SJCRH30 (cell line): ENCODE data around the gene TMEM214. TPM values are rescaled to one million over a fixed set of nuclear protein-coding genes. Genes with fewer than 3 reads are reported as not detected.

Experiments used
- DNase-seq, 2 experiments: peaks; one replicate each; pipeline ENCODE4 v3.0.0-alpha.2; 2015 to 2020
- H3K27ac ChIP-seq: fragments of 250-450 bp; sonication (Bioruptor Pico); 2 replicates; pipeline ENCODE4 v1.5.1; 2020; ENCODE audit warnings: mild to moderate bottlenecking, moderate library complexity
- H3K27me3 ChIP-seq: fragments of 250-450 bp; sonication (Bioruptor Pico); 2 replicates; pipeline ENCODE4 v1.5.1; 2020; ENCODE audit warnings: mild to moderate bottlenecking, moderate library complexity
- H3K36me3 ChIP-seq: fragments of 250-450 bp; sonication (Bioruptor Pico); 2 replicates; pipeline ENCODE4 v1.5.1; 2020; ENCODE audit warnings: mild to moderate bottlenecking, moderate library complexity
- H3K4me1 ChIP-seq: fragments of 250-450 bp; sonication (Bioruptor Pico); 2 replicates; pipeline ENCODE4 v1.5.1; 2020; ENCODE audit warnings: mild to moderate bottlenecking, moderate library complexity
- H3K4me3 ChIP-seq: fragments of 250-450 bp; sonication (Bioruptor Pico); 2 replicates; pipeline ENCODE4 v1.5.1; 2020; ENCODE audit warnings: mild to moderate bottlenecking, moderate library complexity
- H3K9me3 ChIP-seq: fragments of 250-450 bp; sonication (Bioruptor Pico); replicated peaks from 2 replicates; pipeline ENCODE4 v1.5.1; 2020; ENCODE audit warnings: mild to moderate bottlenecking, moderate library complexity
- total RNA-seq: library from RNA; depleted of rRNA; stranded (reverse); fragments of >200 nt; shearing (Covaris generic); gene quantifications from 2 replicates; pipeline ENCODE4 v1.2.3, GENCODE V29; 2014

Gene TMEM214
- total RNA-seq, 1 experiment from 2014 or later: 45.2 TPM

DNA sequence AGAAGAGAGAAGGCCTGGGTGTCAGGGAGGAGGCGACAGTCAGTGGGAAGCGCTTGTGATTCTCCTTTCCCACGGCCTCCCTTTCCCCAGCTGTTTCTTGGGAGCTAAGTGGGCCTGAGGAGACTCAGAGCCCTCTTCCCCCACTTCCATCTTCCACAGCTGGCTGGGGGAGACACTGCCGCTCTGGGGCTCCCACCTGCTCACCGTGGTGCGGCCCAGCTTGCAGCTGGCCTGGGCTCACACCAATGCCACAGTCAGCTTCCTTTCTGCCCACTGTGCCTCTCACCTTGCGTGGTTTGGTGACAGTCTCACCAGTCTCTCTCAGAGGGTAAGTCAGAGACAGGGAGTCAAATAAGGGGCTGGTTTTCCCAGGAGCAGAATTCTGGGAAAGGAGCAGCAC, 7.1 kb downstream of the TMEM214 start:
- Histone ChIP-seq H3K4me3 (no peak overlapping the region), H3K27me3 (no peaks in the 10 kb centered on the region), H3K36me3 (peaks cover 71% of the 10 kb centered on the region), H3K27ac (no peak overlapping the region), H3K4me1 (no peaks in the 10 kb centered on the region), H3K9me3 (no peaks in the 10 kb centered on the region)
- no peak for DNase-seq

DNA sequence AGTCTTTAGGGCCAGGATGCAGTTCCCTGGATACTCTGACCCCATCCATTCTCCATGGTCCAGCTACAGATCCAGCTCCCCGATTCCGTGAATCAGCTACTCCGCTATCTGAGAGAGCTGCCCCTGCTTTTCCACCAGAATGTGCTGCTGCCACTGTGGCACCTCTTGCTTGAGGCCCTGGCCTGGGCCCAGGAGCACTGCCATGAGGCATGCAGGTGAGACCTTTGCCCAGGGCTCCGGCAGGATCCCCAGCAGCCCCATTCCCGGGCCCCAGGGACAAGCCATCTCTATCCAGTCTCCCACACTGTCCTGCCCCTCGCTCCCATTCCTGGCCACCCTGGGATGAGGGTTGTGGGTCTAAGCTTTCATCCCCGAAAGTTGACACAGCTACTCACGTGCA, 7.5 kb downstream of the TMEM214 start:
- no peak overlapping the region for H3K4me3 ChIP-seq
- peaks cover 67% of the 10 kb centered on the region for H3K36me3 ChIP-seq
- H3K4me1 ChIP-seq: no peaks in the 10 kb centered on the region
- no peak for DNase-seq
- no peaks in the 10 kb centered on the region for H3K9me3 ChIP-seq
- H3K27ac ChIP-seq: no peak overlapping the region
- H3K27me3 ChIP-seq: no peaks in the 10 kb centered on the region

DNA sequence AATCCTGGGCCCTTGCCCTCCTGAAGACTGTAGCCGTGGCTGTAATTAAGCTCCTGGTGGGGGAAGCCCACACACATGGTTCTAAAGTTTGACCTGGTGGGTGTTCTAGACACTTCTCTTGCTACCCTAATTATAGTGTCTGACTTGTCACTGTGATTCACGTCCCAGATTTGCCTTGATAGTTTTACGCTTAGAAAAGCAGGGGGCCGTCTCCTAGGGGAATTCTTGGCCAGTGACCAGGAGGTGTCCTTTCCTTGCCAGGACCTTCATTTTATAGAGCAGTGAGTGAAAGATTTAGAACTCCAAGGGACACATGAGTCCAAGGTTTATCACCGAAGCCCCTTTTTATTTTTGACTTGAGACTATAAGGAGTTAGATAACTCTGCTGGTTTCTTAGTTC, 9.0 kb downstream of the TMEM214 start:
- no peak overlapping the region for H3K27ac ChIP-seq
- no peak for DNase-seq
- no peaks in the 10 kb centered on the region for H3K4me1 ChIP-seq
- peaks cover 53% of the 10 kb centered on the region for H3K36me3 ChIP-seq
- H3K9me3 ChIP-seq: no peaks in the 10 kb centered on the region
- H3K4me3 ChIP-seq: no peak overlapping the region
- no peaks in the 10 kb centered on the region for H3K27me3 ChIP-seq

DNA sequence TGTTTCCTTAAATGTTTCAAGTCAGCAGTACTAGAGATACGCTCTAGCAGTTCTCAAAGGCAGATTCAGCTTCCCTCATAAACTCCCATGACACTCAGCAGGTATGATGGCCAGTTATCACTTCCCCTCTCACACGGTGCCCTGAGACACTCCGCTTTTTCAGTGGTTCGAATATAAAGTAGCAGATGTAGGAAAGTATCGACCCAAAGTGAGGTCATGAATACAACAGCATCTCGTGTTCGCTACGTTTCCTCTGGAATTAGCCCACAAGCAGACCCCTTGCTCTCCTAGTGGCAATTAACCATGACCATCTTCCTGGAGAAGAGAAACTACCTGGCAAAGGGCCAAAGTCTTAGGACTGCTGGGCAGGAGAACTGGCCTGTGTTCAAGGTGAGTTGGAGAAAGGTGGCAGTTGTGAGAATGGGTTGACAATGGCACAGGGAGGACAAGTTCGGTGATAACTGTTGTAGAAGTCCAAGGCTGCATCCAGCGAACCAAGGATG, 9.4 kb downstream of the TMEM214 start:
- H3K36me3 ChIP-seq: peaks cover 48% of the 10 kb centered on the region
- DNase-seq: peak in 1 of 2 experiments; percentile 39
- H3K4me3 ChIP-seq: no peak overlapping the region
- H3K4me1 ChIP-seq: no peaks in the 10 kb centered on the region
- H3K9me3 ChIP-seq: no peaks in the 10 kb centered on the region
- no peaks in the 10 kb centered on the region for H3K27me3 ChIP-seq
- no peak overlapping the region for H3K27ac ChIP-seq

DNA sequence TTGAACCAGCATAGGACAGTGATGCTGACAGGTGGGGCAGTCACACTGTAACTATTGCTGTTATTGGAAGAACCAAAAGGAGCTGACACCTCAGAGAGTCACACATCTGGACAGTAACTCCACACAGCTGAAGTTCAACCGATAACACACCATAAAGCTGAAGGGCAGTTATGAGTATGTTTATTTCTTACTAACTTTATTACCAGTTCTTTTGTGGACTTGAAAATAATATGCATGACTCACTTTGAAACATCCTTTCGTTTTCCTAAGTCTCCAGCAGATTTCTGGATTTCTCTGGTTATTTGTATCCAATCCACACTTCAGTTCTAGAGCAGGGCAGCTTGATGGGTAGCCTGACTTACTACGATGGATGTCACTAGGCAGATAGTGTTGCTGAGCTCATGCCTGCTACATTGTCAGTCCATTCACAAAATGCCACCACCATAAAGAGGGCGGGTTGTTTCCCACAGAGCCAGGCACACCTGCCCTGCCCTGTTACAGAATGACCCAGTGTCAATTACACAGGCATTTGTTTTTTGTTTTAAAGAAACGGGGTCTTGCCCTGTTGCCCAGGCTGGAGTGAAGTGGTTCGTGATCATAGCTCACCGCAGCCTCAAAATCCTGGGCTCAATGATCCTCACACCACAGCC, 10.3 kb downstream of the TMEM214 start:
- Histone ChIP-seq H3K27ac (no peak overlapping the region), H3K36me3 (peaks cover 39% of the 10 kb centered on the region), H3K27me3 (no peaks in the 10 kb centered on the region), H3K4me3 (no peak overlapping the region), H3K9me3 (no peaks in the 10 kb centered on the region), H3K4me1 (no peaks in the 10 kb centered on the region)
- no peak for DNase-seq

DNA sequence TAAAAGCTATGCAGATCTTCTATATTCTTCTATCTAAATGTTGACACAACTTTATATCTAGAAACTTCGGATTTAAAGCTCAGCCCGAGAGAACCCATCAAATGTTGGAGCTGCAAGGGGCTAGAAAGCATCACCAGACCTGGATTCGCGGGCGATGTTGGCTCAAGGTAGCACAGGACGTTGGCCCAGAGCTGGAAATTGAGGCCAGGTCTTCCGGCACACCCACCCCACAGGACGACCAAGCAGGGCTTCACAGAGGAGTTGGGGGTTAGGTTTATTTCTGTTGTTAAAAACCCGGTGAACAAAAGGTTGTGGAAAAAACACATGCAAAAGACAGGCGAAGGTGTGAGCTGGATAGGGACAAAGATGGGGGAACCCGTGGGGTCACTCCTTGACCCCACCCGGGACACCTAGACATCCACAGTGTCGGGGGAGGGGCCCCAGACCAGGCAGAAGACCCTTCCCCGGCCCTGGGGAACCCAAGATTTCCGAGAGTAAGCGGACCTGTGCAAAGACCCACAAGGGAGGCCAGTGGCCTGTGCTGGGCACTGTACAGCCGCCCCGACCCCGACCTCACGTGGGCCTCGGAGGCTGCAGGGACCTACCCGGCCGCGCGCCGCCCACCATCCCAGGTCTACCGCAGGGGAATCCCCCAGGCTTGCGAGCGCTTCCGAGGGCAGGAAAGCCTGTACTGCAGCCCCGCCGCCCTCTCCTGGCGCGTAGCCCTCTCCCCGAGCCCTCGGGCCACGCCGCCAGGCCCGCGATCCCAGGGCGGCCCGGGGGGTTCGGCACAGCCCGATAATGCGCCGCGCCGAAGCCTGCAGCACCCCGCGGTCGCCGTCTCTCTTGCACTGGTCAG, 16.9 kb downstream of the TMEM214 start:
- H3K4me3 ChIP-seq: peak overlapping the region; percentile 71
- no peaks in the 10 kb centered on the region for H3K9me3 ChIP-seq
- peak overlapping the region; percentile 9 for H3K27ac ChIP-seq
- H3K36me3 ChIP-seq: 0 out of 2 replicates have a peak, but pooled peaks cover 1% of the 10 kb centered on the region
- H3K27me3 ChIP-seq: no peaks in the 10 kb centered on the region
- H3K4me1 ChIP-seq: no peaks in the 10 kb centered on the region; the same call in 1 of the 2 replicates
- DNase-seq: peak; percentile 68 to 69

DNA sequence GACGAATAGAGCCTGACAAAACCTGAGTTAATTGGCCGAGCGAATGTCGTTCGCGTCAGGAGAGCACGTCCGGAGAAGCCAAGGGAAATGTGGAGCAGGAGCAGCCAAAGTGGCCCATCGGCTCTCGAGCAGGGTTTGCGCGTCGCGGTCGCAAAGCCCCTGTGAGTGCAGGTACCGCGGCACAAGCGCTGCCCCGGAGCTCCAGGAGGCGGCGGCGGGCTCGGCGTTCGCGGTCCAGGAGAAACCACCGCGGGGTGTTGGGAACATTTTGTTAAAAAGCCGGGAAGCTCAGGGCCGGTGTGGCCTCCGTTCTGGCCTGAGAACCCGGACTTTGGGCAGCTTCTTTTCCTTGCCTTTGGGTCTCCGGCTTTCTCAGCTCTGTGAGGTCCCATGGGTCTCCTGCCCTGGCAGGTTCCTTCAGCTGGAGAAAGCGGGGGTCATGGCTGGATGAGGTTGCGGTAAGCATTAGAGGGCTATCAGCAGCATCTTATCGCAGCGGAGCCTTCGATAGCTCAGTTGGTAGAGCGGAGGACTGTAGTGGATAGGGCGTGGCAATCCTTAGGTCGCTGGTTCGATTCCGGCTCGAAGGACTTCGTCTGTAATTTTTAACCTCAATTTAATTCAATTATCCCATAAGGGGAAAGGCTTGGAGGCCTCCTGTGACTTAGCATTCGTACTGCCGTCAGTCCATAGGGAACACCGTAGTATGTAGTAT, 17.7 kb downstream of the TMEM214 start:
- peak overlapping the region; percentile 63 for H3K27ac ChIP-seq
- no peaks in the 10 kb centered on the region for H3K27me3 ChIP-seq
- peaks cover 7% of the 10 kb centered on the region; the same call in 1 of the 2 replicates for H3K36me3 ChIP-seq
- peak overlapping the region; percentile 71 for H3K4me3 ChIP-seq
- H3K4me1 ChIP-seq: no peaks in the 10 kb centered on the region; the same call in 1 of the 2 replicates
- H3K9me3 ChIP-seq: no peaks in the 10 kb centered on the region
- DNase-seq: peak; percentile 94 to 99

DNA sequence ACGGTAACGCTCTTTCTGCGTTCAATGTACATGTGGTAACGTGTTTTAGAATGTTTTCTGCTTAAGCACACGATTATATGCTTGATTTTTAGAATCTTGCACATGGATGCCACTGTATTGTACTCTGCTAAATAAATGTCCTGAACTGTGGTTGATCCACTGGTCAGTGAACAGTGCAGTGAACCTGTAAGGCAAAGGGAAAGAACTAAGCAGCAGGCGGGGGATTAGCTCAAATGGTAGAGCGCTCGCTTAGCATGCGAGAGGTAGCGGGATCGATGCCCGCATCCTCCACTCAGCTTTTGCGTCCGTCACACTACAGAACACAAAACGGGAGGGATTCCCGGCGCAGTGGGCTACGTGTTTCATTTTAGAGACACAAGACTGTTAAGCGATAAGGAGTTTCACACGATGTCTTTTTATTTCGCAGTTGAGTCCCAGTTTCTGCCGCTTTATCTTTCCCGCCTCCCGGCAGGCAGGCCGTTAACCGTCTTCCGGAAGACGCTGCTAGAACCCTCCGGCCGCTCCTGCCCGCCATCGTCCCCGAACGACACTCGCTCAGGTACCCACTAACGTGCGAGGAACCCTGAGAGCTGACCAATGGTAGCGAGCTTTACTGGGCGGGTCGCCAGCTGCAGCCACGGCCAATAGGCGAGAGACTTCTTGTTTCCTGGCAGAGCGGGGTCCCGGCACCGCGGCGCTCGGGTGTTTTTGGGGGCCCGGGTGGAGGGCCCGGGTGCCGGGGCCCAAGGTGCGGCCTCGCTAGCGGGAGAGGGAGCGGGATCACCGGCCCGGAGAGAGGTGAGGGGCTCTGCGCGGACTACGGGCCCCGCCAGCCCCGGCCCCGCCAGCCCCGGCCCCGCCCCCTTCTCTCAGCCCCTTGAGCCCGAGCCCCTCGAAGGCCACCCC, 18.5 kb downstream of the TMEM214 start, which contains the start of gene AGBL5:
AGBL5 (plus strand) TSS at position 673 of the 906 bp plus-strand sequence. CDS start 1,291 bp downstream, outside the sequence.
- Histone ChIP-seq H3K4me1 (no peaks in the 10 kb centered on the region; the same call in 1 of the 2 replicates), H3K4me3 (peak within 1 kb of the TSS; percentile 71), H3K27me3 (no peaks in the 10 kb centered on the region), H3K36me3 (peaks cover 10% of the 10 kb centered on the region; the same call in 1 of the 2 replicates), H3K9me3 (no peaks in the 10 kb centered on the region), H3K27ac (peak within 1 kb of the TSS; percentile 63)
- DNase-seq: peak; percentile 98 to 99

DNA sequence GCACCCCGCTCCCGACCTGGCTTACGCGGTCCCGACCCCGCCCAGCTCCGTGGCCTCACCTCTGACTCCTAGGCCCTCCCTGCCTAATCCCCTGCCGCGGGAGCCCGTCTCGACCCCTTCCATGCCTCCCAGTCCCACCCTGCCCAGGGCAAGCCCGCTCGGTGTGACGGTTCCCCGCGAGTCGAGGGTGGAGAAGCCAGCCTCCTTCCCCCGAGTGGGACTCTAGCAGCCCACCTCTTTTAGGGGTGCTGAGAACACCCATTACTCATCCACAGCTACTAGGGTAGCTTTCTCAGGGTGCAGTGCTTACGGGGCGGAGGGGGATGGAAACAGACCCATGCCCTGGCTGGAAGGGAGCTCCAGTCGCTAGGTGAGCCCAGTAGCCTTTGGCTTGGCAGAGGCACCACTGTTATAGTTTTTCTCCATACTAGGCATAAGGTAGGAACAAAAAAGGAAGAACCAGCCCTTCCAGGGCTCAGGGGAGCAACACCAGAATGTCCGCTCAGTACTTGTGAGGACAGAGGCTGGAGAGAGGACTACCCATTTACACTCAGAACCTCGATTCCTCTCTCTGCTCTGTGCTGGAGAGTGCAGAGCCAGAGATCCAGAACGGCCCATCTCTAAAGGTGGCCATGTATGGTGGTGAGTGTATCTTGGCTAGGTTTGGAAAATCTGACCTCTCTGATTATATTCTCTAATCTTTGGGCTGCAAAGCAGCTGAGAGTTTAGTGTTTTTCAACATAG, 19.3 kb downstream of the TMEM214 start:
- Histone ChIP-seq H3K36me3 (peaks cover 16% of the 10 kb centered on the region), H3K27ac (no peak overlapping the region; the same call in 1 of the 2 replicates), H3K4me1 (no peaks in the 10 kb centered on the region; the same call in 1 of the 2 replicates), H3K4me3 (peak overlapping the region; percentile 71), H3K9me3 (no peaks in the 10 kb centered on the region), H3K27me3 (no peaks in the 10 kb centered on the region)
- DNase-seq: no peak

DNA sequence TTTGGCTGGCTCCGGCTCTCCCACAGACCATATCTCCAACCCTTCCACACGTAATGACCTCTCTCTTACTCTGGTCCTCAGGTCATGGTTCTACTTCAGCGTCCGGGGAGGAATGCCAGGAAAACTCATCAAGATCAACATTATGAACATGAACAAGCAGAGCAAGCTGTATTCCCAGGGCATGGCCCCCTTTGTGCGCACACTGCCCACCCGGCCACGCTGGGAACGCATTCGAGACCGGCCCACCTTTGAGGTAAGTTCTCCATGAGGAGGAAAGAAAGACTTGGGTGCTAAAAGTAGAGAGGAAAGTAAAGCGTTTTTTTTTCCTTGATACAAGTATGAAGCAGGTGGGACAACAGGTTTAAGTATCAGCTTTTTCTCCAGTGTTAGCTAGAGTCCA, 20.6 kb downstream of the TMEM214 start:
- Histone ChIP-seq H3K27ac (no peak overlapping the region), H3K9me3 (no peaks in the 10 kb centered on the region), H3K27me3 (no peaks in the 10 kb centered on the region), H3K4me3 (no peak overlapping the region), H3K36me3 (peaks cover 21% of the 10 kb centered on the region), H3K4me1 (no peaks in the 10 kb centered on the region; the same call in 1 of the 2 replicates)
- no peak for DNase-seq

DNA sequence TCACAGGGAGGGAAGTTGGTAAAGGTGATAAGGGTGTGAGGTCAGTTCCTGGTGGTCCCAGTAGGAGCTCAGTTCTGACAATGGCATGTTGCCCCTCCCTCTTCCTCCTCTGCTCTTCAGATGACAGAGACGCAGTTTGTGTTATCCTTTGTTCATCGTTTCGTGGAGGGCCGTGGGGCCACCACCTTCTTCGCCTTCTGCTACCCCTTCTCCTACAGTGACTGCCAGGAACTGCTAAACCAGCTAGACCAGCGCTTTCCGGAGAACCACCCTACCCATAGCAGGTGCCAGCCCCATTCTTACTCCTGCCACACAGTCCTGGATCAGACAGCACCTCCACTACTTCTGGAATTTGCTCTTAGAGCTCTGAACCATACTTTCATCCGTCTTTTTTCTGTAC, 21.0 kb downstream of the TMEM214 start:
- peaks cover 21% of the 10 kb centered on the region for H3K36me3 ChIP-seq
- H3K27ac ChIP-seq: no peak overlapping the region
- no peak for DNase-seq
- H3K9me3 ChIP-seq: no peaks in the 10 kb centered on the region
- no peaks in the 10 kb centered on the region; the same call in 1 of the 2 replicates for H3K4me1 ChIP-seq
- no peak overlapping the region for H3K4me3 ChIP-seq
- H3K27me3 ChIP-seq: no peaks in the 10 kb centered on the region

DNA sequence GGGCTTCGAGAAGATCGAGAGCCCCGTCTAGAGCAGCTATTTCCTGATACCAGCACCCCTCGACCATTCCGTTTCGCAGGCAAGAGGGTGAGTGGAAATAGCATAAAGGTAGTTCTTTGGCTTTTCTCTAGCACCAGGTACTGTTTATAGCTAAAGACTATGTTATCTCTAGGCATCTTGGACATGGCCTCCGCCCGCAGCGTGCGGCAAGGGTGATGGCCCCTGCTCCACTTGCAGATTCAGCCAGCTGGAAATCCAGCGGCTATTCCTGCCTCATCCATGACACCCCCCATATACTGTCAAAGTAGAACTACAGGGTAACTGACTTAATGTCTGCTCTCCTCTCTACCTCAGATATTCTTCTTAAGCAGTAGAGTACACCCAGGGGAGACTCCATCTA, 22.0 kb downstream of the TMEM214 start:
- Histone ChIP-seq H3K36me3 (peaks cover 21% of the 10 kb centered on the region), H3K4me1 (no peaks in the 10 kb centered on the region), H3K27me3 (no peaks in the 10 kb centered on the region), H3K9me3 (no peaks in the 10 kb centered on the region), H3K27ac (no peak overlapping the region), H3K4me3 (no peak overlapping the region)
- DNase-seq: no peak

DNA sequence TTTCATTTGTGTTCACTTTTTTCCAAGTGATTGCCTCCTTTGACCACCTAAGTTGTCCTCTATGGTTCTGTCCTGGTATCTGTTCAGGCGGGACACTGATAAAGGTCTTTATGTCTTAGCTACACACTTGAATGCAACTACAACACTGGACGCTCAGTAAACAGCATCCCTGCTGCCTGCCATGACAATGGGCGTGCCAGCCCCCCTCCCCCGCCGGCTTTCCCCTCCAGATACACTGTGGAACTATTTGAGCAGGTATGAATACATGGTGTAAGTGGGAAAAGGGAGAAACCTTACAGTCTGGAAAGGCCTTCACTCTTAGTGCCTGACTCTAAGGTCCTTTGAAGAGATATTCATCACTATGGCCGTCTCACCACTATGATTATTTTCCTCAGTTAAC, 24.4 kb downstream of the TMEM214 start:
- Histone ChIP-seq H3K27ac (no peak overlapping the region), H3K9me3 (no peaks in the 10 kb centered on the region), H3K4me1 (no peaks in the 10 kb centered on the region), H3K4me3 (no peak overlapping the region), H3K27me3 (no peaks in the 10 kb centered on the region), H3K36me3 (peaks cover 31% of the 10 kb centered on the region)
- no peak for DNase-seq
